22Rv1 (cell line): ENCODE results near the gene TSPAN14.

Experiments used
- H3K27ac ChIP-seq: fragments of 450-650 bp; 2 replicates; pipeline ENCODE4 v1.5.1; 2017
- ZFX ChIP-seq: fragments of 450-650 bp; IDR thresholded peaks from 2 replicates; pipeline ENCODE4 v1.6.1; 2017; ENCODE audit warnings: antibody characterized with exemption, borderline replicate concordance
- TF ChIP-seq, protein P1 (sequence below): fragments of 450-650 bp; IDR thresholded peaks from 2 replicates; pipeline ENCODE4 v1.5.1; 2017; ENCODE audit warnings: mild to moderate bottlenecking

TSPAN14 gene

DNA sequence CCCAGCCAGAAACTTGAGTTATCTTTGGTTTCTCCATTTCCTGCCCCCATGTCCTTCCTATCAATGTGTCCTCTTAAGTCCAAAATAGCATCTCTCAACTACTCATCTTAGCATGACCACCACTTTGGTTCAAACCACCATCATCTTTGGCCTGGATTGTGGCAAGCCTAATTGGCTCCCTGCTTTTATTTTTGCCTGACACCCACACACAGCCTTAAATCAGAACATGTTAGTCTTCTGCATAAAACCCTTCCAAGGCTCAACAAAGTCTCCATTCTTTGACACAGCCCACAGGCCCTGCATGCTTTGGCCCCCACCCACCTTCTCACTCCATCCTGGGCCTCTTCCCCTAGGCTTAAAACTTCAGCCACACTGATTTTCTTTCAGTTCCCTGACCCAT, 2.0 kb upstream of the TSPAN14 start:
- TF ChIP-seq ZFX, result no peak
- TF ChIP-seq, protein P1, sequence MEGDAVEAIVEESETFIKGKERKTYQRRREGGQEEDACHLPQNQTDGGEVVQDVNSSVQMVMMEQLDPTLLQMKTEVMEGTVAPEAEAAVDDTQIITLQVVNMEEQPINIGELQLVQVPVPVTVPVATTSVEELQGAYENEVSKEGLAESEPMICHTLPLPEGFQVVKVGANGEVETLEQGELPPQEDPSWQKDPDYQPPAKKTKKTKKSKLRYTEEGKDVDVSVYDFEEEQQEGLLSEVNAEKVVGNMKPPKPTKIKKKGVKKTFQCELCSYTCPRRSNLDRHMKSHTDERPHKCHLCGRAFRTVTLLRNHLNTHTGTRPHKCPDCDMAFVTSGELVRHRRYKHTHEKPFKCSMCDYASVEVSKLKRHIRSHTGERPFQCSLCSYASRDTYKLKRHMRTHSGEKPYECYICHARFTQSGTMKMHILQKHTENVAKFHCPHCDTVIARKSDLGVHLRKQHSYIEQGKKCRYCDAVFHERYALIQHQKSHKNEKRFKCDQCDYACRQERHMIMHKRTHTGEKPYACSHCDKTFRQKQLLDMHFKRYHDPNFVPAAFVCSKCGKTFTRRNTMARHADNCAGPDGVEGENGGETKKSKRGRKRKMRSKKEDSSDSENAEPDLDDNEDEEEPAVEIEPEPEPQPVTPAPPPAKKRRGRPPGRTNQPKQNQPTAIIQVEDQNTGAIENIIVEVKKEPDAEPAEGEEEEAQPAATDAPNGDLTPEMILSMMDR, result no peak
- no peak overlapping the region for H3K27ac ChIP-seq

DNA sequence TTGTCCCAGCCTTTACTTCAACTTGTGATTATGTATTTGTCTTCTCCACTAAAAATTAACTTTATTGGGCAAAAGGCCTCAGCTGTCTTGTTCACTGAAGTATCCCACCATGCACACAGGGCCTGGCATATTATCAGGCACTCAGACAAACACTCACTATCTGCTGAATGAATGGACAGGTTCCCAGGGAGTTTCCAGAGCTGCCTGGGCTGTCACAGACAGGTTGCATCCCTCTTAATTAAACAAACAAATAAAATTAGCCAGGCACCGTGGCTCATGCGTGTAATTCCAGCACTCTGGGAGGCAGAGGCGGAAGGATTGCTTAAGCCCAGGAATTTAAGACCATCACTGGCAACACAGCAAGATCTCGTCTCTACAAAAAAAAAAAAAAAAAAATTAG, 1.5 kb upstream of the TSPAN14 start:
- no peak for TF ChIP-seq ZFX
- peak overlapping the region; percentile 87; the same call in 1 of the 2 replicates for H3K27ac ChIP-seq

DNA sequence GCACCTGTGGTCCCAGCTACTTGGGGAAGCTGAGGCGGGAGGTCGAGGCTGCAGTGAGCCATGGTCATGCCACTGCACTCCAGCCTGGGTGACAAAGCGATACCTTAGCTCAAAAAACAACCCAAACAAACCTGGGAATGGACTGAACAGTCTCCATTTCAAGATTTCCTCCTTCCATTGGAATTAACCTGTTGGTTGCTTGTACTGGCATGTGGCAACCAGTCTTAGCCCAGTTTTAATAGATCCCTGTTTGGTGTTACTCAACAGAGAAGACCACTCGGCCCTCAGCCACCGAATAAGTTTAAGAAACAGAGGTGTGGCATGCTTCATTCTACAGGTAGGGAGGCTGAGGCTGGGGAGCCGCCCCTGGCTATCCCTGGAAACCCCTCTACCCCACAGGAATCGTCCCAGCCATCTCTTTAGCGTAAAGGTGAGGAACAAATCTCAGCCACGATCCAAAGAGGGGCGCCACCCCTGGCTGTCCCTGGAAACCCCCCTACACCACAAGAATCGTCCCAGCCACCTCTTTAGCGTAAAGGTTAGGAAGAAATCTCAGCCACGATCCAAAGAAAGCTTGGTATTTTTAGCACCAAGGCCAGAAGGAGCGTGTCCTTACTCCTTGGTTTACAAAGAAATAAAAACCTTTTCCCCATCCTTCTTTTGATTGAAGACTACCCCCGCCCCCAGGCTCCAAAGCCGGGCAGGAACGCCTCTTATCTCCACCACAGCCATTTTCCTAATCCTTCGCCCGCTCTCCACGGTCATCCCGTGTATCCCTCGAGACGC, 861 bp upstream of the TSPAN14 start:
- H3K27ac ChIP-seq, result peak overlapping the region; percentile 87
- TF ChIP-seq, protein P1, result no peak

DNA sequence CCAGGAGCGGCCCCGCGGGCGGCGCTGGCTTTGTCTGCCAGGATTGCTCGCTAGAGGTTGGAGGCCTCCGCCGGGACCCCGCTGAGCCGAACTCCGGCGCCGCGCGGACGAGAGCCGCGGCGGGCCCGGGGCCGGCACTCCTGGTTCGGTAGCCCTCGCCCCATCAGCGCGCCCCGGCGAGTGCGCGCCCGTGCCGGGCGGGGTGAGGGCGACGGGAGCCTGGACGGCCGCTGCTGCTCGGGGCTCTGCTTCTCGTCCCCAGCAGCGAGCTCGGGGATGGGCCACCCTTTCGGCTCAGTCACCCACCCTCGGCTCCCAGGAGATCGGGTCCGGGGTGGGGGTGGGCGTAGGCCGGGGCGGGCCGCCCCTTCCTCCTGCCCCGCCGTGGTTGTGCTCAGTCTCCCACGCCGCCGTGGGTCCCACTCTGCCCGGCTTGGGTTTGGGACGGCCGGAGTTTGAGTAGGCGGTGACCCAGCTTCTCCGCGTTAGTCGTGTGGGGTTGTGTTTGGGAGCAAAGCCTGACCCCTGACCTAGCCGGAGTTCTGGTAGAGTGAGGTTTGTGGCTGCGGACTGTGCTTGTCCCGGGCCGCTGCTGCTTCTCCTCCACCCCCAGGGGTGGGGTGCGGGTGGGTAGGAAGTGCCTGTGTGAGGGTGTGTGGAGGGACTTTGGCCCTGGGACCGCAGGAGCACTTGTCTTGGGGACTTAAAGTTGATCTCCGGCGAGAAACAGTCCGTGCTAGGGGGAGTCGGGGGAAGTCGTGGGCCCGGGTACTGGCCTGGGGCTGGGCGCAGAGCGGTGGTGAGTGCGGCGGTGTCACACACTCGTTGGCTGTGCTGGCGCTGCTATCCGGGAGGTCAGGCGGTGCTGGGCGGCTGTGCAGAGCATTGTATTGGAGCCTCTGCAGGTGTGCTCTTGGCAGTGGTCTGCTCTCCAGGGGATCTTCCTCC, 677 bp downstream of the TSPAN14 start:
- TF ChIP-seq, protein P1, result no peak
- no peak for TF ChIP-seq ZFX
- H3K27ac ChIP-seq, result peak overlapping the region; percentile 87

DNA sequence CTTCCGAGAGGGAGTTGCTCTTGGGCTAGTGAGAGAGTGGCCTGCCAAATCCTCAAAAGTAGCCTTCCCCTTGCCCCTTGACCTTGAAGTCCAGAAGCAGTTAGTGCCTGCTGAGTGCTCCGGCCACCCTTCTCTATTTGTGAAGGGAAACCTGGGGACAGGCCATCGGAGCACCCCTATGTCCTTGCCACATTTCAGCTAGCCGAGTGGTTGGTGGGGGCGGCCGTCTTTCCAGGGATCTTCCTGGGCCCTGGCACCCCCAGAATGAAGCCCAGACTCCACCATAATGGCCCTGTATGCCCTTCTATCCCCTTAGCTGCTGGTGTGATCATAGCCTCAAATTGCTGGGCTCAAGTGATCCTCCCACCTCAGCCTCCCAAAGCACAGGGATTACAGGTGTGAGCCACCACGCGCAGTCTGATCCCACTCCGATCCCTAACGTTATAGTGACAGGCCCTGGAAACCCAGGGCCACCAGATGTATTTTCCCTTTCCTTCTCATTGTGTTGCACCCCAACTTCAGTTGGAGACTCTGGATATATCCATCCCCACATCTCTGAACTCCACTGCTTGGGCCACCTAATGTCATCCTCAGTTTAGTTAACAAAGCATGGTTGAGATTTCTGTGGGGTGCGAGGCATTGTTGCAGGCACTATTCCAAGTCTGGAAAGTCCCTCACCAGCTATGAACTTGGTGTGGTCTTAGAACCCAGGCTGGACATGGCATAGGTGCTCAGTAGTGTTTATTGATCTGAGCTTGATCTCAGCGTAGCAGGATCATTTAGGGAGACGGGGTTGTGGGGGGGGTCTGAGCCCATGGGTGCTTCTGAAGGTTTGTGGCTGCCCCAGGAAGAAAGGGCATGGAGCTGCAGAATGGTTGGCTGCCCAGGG, 1.6 kb downstream of the TSPAN14 start:
- H3K27ac ChIP-seq, result peak overlapping the region; percentile 87
- TF ChIP-seq, protein P1, result no peak
- TF ChIP-seq ZFX, result no peak

DNA sequence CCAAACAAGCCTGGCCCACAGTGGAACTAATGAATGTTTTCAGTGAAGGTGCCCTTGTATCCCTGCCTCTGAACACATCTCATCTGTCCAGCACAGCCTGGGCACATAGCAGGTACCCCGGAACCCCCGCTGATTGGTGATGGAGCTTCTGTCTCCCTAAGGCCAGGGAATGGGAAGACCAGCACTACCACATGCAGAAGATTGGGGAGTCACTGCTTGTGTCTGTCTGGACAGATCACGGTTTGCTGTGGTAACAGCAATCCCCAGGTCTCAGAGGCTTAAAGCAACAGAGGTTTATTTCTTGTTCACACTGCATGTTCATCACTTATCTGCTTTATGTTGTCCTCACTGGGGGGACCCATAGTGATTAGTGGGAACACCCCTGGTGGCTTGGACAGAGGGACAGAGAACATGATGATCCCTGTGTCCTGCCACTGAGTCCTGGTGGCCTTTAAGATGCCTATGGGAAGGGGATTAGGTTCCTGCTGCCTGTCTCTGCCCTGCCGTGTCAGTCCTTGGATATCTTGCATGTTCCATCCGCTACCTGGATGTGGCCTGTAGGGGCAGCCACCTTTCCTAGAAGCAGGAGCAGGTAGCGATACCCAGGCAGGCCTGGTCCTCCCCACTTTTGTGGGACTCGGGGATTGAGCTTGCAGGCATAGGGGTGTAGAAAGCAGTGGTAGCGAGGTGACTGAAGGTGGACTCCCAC, 3.6 kb downstream of the TSPAN14 start:
- no peak for TF ChIP-seq ZFX
- TF ChIP-seq, protein P1, result peak; percentile 23
- H3K27ac ChIP-seq, result peak overlapping the region; percentile 89; the same call in 1 of the 2 replicates
